Liver (tissue), 3 donors: ENCODE data around the gene CYP3A7.

Experiments used
- CTCF ChIP-seq: fragments of 150-350 bp; IDR thresholded peaks from 2 replicates; pipeline ENCODE4 v1.5.1; 2017; ENCODE audit warnings: improper control_type of control experiment, low read depth, low read length; ENCODE audit not compliant: missing input control
- HNF4A ChIP-seq, 2 donors: conservative IDR thresholded peaks; 2 replicates each; pipeline ENCODE4 v1.6.1; 2016; ENCODE audit warnings: antibody characterized with exemption in 2 of 2, mild to moderate bottlenecking in 2 of 2
- JUND ChIP-seq, 2 donors: IDR thresholded peaks; 2 replicates each; pipeline ENCODE4 v1.6.1; 2016; ENCODE audit warnings: antibody characterized with exemption in 2 of 2
- MAX ChIP-seq: IDR thresholded peaks from 2 replicates; pipeline ENCODE4 v1.6.1; 2016; ENCODE audit warnings: antibody characterized with exemption
- SP1 ChIP-seq: IDR thresholded peaks from 2 replicates; pipeline ENCODE4 v1.6.1; 2018; ENCODE audit warnings: antibody characterized with exemption, mild to moderate bottlenecking
- TAF1 ChIP-seq: conservative IDR thresholded peaks from 2 replicates; pipeline ENCODE4 v1.6.1; 2016; ENCODE audit warnings: antibody characterized with exemption, mild to moderate bottlenecking
- YY1 ChIP-seq: IDR thresholded peaks from 2 replicates; pipeline ENCODE4 v1.6.1; 2016; ENCODE audit warnings: antibody characterized with exemption, mild to moderate bottlenecking
- donor health status: healthy.
- donor health status: healthy.

GRCh38 chr7:99766484-99767099 lies 31.6 kb upstream of the CYP3A7 start:
- TF ChIP-seq CTCF (no peak), JUND (IDR thresholded peaks at IDR 0.05) (no peak), YY1 (no peak), SP1 (no peak), HNF4A (conservative IDR thresholded peaks at IDR 0.05) (no peak), TAF1 (no peak), MAX (no peak)
